ENCODE results near the gene LRCH1.
A peak's percentile ranks its signal among the peaks of the same experiment; 100 is the strongest.

LRCH1 gene

DNA sequence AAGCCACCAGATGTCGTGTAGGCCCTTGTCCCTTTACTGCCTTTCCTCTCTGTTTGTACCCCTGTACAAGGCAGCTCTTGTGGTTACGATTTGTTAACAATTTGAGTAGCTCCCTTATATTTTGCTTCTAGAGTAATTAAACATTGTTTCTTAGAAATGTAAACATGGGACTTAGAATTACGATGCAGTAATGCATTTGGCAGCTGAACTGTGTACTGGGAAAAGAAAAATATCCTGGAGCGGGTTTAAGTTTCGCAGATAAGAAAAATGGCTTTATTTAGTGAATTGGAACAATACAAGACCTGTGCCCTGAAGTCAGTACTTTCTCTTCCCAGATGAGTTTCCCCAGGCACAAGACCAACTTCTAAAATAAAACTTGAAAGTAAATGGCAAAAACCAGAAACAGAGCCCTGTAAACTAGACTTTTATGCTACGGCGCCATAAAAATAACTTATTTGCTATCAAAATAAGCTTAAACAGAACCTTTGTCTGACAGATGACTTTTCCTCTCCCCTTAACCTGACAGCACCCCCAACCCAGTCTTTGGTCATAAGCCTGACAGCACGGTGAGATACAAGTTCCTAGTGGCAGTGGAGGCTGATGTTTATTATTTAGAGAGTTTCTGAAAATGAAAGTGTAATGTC lies 63.0 kb downstream of the LRCH1 start:
- DNase-seq (ENCODE audit: low read depth), result peak; percentile 56

DNA sequence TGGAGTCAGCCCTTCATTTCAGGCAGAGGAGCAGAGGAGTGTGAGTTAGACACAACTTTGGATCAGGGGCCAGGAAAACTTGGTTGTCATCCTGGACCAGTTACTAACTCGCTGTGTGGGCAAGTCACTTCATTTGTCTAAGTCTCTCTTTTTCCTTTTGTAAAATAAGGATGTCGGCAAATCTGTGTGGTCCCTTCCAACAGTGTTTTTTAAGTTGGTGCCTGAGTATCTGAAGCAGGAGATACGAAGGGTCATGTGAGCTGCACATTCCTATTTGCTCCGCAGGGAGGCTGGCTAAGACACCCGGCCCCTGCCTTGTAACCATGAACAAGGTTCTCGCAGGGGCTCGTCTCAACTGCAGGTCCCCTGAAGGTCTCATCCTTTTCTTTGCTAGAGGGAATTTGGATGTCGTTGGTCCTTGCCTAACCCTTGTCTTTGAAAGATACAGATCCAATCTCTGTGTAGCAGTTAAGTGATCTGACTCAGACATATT lies 64.3 kb downstream of the LRCH1 start:
- peak; percentile 30 for DNase-seq (ENCODE audit: low read depth)

DNA sequence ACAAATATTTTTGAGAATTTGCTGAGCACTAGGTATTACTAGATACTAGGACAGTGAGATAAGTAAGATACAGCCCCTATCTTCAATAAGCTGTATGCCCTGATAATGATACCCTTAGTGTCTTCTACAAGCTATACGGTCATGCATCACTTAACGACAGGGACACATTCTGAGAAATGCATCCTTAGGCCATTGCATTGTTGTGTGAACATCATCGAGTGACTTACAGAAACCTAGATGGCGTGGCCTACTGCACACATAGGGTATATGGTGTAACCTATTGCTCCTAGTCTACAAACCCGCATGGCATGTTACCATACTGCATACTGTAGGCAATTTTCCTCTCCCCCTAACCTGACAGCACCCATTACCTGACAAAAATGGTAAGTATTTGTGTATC lies 64.9 kb downstream of the LRCH1 start:
- no peak for DNase-seq (ENCODE audit: low read depth)

DNA sequence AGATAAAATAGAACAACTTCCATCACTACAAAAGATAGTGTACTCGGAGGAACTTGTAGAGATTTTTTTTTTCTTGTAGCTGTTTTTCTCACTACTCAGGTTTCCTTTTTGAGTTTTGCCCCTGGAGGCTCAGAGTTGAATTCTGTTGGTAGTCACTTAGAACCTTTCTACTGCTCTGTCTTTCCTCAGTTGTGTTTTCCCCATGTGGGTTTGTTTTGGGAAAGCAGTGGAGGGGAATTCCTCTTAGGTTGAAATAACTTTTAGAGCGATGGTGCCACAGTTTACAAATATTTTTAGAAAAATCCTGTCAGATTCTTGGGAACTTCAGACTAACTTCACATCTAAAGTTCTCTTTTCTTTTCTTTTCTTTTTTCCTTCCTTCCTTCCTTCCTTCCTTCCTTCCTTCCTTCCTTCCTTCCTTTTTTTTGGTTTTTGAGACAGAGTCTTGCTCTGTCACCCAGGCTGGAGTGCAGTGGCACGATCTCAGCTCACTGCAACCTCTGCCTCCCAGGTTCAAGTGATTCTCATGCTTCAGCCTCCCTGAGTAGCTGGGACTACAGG lies 65.8 kb downstream of the LRCH1 start:
- DNase-seq (ENCODE audit: low read depth), result no peak

DNA sequence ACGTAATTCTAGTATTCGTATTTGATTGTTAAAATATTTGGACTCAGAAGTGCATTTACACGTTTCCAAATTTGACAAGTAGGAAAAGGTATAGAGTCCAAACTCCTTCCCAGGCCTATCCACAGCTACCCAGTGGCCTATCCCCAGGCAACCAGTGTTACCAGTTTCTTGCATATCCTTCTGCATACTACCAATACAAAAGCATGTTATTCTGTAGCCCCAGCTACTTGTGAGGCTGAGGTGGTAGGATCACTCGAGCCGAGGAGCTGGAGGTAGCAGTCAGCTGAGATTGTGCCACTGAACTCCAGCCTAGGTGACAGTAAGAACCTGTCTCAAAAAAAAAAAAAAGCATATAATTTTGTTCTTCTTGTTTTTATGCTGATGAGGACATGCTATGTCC lies 67.1 kb downstream of the LRCH1 start:
- DNase-seq (ENCODE audit: low read depth), result no peak

DNA sequence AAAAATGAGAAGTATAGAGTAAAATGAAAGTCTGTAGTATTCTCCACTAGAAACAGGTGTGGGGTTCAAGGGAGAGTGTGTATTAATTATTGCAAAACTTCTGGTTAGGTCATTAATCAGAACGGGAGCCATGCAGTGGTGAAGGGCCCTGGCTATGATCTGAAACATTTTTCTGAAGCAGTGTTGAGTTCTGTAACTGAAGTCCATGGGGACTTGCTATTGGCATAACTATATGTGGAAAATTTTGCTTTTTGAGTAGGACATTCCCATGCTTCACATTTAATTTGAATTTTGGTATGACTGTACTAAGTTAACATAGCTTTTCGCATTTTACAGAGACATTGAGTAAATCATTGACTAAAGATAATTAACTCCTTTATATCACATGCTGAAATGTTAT lies 67.5 kb downstream of the LRCH1 start:
- DNase-seq (ENCODE audit: low read depth), result no peak

DNA sequence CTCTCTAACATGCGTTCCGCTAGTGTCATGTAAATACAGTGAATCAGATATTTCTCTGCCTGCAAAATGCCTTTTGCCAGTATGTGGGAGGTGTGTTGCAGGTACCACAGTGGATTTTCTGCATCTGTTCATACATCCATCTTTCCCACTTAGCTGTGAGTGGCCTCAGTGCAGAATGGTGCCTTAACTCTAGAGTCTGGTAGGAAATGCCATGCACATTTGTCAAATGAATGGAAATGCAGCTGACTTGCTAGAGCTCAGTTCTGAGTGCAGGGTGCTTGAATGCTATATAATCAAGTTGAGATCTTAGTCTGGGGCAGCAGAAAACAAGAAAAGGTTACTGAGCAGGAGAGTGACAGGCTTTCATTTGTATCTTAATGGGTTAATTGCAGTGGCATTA lies 68.2 kb downstream of the LRCH1 start:
- DNase-seq (ENCODE audit: low read depth), result peak; percentile 42

DNA sequence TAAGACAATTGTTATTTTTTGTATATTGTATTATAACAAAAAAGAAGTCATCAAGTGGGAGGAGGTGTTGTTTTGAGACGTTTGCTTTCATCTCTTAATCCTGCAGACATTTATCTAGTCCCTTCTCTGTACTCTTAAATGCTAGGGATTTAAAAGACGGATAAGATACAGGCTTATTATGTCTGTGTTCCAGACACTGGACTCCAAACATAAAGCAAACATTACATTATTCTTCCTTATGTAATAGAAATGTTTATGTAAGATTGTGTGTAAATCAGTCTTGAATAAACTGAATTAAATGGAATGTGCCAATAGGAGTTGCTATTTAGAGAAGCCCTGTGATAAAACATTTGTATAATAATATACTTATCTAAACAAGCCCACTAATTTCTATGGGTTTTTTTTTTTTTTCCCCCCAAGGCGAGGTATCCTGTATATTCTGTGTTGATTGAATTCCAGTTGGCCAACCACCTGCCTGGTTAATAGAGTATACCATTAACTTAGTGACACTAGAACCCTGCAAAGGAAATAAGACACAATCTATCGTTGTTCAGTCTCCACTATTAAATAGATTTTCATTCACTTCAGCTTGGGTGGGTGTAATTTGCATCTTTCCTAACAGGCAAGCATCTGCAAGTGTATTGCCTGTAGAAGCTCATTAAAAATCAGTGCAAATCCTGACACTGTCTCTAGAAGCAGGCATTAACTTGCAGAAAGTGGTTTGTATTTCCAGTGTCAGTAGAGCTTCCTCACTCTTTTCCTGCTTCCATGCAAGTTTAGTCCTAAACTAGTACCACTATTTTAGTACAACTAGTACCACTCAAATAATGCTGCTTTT lies 69.0 kb downstream of the LRCH1 start:
- no peak for DNase-seq (ENCODE audit: low read depth)

DNA sequence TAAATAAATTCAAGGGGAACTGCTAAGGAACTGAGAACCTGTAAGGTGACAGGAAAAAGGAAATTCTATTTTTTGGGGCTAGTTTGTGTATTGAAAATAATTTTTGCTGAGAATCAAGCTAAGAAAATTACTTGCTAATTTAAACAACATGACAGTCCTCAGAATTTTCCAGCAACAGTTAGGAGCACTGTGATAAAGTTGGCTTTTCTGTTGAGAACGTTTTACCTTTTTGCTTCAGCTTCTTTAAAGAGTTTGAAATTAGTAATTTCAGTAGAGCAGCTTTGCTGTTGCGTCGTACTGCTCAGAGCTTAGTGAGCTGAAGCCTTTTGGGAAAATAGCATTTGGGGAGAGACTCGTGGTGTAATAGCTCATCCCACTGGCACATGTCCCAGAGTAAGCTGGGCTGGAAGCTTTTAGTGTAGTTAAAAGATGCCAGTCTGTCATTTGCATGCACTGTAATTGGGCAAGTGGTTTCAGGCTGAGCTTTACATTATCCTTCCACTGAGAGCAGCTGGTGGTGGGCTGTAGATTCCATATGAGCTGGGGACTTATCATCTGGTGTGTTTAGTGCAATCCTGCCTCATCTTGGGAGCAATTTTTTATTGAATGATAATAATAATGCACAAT lies 69.8 kb downstream of the LRCH1 start:
- DNase-seq (ENCODE audit: low read depth), result peak; percentile 88

DNA sequence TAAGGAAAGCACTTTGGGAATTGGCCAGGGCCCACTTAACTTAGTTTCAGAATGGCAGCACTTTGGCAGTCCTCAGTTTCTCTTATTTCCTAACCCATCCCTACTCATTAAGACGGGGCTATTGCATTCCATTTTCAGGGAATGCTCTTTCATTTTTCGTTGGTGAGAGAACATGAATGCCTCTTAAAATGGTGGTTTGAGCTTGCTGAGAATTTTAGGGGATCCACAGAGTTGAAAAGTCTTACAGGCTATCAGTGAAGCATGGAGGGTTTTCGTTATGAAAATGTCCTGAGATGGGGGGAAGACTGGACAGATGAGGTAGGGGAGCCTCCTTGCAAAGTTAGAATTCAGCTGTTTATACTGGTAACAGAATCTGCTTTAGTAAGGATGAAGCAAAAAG lies 71.4 kb downstream of the LRCH1 start:
- no peak for DNase-seq (ENCODE audit: low read depth)

DNA sequence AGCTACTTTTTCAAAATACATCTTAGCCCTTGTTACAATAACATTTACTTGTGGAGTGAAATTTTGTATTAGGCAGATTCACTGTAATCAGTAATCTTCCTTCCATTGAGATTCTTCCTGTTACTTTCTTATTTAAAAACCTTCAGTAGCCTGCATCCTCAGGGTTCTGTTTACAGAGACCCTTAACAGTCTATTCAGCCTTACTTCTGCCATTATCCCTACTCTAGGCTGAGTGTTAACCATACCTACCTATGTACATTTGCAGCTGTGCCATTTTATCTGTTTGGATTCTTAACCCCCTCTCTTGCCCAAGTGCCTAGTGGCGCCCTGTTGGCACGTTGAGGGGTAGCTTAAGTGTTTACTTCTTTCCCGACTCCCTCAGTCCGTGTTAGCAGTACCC lies 71.9 kb downstream of the LRCH1 start:
- no peak for DNase-seq (ENCODE audit: low read depth)

DNA sequence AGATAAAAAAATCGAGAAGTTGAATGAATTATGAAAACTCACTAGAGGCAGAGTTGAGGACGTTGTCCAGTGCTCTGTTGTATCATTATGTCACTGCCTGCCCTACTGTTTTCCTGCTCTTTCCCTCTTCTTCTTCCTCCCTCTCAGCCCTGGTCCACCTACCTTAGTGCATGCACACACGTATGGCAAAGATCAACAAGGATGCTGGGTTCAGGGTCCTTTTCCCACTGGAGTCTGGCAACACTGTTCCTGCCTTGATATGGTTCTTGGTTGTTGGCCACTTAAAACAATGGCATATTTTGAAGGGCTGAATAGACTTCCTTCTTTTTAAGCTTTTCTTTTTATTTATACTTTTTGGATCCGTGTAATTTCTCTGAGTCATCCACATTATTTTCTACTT lies 74.5 kb downstream of the LRCH1 start:
- no peak for DNase-seq (ENCODE audit: low read depth)

DNA sequence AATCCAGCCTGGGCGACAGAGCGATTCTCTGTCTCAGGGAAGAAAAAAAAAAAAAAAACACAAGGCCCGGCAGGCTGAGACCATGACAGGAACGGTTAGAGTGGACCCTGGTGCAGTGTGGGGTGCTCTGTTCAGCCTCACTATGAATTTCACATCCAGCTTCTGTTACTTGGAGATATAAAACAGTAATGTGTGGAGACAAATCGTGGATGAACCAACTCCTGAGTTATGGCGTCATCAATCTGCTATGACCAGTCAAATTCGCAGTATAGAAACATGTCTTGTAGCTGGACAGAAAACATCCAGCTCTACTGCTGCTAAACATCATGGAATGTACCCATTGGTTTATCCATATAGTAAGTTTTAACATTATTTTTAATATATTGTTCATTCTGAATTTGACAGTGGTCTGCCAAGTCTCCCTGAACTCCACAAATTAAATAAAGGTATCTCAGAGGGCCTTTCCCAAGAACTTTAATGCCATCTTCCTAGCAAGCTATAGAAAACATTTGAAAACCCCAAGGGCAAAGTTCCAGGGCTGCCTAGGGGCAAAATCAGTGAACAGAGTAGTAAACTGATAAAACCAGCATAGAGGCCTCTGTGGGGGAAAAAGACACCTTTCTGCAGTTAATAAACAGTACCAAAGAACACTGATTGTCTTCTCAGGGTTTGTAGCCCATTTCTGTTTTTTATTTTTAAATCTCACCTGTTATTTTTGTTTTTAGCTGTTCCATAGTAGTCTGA lies 75.8 kb downstream of the LRCH1 start:
- no peak for DNase-seq (ENCODE audit: low read depth)

DNA sequence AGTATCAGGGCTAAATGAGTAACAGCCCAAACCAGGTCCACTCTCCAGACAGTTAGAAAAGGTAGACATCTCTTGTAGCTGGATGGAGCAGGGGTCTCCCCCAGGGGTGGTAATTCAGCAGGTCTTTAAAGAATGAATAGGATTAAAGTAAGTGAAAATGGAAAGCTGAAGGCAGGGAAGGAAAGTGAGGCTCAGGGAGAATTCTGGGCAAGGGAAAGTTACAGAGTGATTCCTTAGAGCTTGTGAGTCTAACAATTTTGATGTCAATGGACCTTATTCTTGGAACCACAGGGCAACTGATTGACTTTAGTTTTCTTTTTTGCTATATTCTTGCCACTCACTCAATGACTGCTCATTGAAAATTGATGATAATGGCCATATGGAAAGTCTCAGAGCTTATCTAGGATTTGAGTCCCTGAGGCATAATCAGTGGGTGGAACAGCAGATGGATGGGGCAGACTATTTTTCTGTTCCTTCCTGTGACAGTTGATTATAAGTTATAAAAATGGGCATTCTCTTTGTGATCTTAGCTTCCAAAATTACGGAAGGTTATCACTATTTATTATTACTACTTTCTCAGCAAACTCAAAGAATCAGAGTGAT lies 76.9 kb downstream of the LRCH1 start:
- DNase-seq (ENCODE audit: low read depth), result no peak

DNA sequence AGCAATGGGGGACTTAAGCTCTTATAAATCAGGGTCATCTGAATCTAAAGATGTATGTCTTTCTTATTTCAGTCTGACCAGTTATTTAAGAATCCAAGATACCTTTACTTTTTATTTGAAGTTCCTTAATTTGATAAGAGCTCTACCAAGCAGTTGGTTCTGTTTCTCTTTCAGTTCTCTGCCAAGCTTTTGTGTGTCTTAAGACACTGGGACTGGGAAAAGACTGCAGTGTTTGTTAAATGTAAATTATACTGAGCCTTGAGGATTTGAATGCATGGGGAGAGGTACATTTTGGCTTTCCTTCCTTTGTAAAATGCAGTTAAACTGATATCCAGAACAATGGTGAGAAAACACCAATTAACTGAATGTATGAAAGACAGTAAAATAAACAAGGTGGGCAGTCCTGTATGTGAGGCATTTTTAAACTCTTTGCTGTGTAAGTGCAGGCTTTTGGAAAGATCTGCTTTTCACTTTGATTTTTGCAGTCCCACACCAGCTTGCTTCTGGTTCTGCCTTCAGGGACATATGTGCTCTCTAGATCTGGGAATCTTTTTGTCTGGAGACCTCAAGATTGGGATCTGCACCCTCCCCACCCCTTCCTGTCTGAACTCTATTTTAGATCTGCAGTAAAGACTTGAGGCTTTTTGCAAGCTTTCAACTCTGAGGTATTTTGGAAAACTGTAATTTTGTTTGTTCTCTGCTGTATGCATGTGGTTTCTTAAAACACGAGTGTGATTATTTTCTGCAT lies 77.6 kb downstream of the LRCH1 start:
- no peak for DNase-seq (ENCODE audit: low read depth)

DNA sequence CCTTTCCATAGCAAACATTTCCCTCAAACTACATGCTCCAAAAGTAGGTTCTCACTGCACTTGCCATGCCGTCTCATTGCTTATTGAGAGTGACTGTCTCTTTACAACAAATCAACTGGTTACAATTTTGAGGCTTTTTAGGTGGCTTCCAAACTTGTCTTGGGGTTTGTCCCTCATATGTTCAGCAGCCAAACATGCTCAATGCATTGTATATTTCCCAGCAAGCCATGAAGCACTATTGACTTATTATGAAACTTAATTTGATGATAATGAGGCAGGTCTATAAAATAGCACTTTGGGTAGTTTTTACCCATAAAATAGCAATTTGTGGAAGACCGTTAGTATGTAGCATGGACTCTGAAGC lies 78.2 kb downstream of the LRCH1 start:
- no peak for DNase-seq (ENCODE audit: low read depth)

DNA sequence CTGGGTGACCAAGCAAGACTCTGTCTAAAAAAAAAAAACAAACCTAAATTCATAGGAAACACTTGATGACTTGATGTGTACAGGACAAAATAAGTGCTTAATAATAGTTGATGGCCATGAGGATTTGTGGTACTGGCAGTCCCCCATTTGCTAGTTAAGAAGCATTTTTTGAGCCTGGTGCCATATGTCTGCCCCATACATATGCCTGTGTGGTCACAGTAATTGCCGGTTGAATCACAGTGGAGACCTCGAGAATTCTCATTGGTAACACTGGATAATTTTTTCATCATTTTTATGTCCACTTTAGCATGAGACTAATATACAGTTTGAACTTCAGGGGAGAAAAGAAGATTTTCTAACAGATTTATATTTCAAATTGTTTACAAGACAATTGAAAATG lies 79.2 kb downstream of the LRCH1 start:
- DNase-seq (ENCODE audit: low read depth), result peak; percentile 30

DNA sequence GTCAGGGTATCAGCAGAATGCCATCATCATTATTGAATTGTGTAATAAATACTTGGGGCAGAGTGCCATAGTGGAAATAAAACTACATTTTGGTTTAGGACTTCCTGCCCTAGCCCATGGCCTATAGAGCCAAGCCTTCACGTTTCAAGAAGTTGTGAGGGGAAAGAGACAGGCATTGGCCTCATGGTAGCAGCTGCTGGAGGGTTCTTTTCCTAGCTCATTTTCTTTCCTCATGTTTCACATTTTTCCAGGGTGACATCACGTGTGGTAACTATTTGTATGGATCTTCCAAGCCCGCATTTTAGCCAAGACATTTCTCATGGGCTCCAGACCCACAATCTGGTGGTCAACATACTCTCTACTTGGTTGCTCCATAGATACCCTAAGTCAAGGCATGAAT lies 80.4 kb downstream of the LRCH1 start:
- peak; percentile 93 for DNase-seq (ENCODE audit: low read depth)

DNA sequence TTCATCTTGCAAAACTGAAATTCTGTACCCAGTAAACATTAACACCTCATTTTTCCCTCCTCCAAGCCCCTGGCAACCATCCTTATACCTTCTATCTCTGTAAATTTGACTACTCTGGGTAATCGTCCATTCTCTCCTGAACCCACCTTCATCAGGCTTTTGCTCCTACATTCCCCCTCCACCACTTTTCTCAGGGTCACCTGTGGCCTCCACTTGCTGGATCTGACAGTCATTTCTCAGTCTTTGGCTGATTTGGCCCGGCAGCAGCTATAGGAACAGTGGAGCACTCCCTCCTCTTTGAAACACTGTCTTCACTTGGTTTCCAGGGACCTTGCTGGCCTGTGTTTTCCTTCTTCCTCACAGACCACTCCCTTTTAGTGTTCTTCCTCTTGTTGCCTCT lies 83.5 kb downstream of the LRCH1 start:
- no peak for DNase-seq (ENCODE audit: low read depth)

DNA sequence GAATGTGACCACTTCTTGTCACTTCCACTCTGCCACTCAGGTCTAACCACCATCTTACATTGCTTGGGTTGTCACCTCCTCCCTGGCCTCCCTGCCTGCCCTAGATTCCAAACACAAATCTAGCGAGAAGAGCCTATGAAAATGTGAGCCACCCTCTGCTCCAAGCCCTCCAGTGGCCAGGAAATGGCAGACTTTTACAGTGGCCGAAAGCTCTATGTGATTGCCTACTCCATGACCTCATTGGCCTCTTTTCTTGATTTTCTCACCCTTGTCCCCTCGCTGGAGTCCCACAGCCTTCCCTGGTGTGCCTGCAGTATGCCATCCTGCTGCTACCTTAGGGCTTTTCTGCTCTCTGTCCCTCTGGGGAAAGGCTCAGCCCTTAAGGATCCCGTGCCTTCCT lies 84.2 kb downstream of the LRCH1 start:
- DNase-seq (ENCODE audit: low read depth), result no peak

DNA sequence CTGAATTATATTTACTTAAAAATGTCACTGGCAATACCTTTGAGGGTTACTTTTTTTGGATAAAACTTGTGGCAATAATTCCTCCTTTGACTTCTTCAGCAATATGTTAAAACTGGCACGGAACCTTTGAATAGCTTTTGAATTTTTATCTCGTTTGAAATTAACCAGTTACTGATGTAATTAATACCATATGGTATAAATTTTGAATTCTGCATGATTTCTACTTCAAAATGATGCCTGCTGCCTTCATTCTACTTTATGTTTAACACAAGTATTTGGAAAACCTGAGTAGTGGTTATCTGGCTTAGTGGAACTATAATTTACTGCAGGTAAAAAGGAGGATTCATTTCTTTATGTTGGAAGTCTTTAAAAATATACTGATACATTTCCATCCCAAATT lies 85.3 kb downstream of the LRCH1 start:
- DNase-seq (ENCODE audit: low read depth), result no peak
